KG1 (cell line): ENCODE results near the gene IRF4.

ENCODE experiments used
- DNase-seq: peaks from one replicate; lab custom pipeline; 2025; lab: John Stamatoyannopoulos, UW

IRF4 gene

DNA sequence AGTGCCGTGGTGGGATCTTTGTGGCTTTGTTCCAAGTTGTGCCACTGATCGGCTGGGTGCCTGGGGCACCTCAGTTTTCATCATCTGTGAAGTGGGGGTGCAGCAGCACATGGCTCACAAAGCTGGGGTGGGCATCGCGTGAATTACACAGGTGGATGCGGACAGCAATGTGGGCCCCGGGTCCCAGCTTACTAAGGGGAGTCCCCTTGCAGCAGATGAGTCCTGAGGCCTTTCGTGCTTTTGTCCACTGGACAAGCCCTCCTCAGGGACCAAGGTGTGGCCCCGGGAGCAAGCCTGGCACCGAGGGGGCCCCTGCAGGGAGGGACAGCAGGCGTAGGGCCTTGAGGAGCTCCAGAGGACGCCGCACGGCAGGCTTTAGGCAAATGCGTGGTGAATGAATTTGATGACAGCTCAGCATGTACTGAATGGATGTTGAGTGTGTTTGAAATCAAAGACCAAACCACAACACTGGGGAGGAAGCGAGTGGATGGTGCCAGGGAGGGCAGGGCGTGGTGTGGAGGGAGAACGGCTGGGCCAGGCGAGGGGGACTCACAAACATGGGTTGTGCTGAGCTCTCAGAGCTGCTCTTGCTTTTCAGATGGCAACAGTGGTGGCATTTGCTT is 53.2 kb downstream of the IRF4 start:
- no peak for DNase-seq

DNA sequence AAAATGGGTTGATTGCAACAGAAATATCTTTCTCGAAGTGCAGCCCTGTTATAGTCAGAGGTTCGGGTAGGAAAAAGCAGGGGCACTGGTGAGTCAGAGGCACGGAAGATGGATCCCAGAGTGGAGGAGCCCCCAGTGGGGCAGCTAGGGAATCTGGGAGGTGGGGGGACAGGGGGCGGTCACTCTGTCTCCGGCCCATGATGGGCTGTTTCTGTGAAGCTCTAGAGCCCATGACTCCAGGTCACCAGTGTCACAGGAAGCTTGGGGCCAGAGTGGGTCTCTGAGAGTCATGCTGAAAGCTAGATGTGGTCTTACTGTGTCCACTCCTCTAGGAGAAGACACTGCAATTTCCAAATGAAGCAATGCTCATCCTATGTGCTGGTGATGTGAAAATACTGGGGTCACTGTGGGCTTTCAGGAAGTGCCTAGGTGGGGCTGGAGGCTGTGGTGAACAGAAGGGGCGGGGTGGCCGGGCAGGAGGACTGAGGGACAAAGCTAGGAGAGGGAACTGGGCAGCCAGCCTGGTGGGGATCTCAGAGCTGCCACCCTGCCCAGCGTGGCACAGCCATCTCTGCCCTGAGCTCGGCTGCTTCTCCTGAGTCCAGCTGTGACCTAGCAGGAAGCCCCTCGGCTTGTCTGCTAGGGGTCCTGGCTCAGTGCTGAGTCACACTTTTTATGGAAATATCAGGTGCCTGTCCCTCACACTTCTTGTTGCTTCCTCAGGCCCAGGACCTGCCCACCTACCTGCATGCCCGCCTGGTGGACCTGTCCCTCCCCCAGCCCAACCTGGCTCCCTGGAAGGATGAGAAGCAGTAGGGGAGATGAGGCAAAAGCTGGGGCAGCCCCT is 54.2 kb downstream of the IRF4 start:
- no peak for DNase-seq

DNA sequence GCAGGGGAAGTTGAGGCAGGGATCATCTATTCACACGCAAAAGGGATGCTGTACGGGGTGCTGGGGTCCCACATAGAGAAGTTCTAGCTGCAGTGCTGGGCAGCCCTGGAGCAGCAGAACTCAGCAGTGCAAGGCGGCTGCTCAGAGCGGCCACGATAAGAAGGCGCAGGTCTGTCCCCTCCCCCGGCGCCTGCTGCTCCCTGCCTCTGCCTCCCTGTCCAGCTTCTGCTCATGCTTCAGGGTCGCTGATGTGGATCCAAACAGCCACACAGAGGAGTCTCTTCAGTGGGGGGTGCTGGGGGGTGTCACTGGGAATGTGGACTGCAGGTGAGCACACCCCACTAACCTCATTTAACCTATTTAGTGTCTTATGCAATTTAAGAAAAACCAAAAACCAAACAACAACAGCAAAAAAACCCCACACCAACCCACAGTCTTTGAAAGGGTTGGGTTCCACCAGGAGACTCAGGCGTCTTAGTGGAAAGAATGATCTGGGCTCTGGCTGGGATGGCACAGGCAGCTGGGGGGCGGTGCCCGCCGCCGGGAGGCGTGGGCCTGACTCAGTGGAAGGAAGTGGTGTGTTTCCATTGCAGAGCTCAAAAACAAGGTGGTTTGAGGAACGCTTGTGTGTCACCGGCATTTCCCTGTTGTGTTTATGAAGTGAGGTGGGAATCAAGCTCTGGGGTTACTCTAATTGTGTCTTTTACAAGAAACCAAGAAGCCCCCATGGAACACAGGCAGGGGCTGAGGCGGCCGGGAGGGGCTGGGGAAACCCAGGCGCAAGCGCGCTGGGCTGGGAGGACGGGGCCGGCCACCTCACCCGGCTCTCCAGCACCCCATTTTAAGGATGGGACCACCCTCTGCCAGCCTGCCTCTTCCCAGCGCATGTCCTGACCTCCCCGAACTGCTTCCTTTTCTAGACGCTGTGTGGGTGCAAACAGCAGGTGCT is 55.1 kb downstream of the IRF4 start:
- DNase-seq = no peak

GRCh38 chr6:447381-448165 is 56.0 kb downstream of the IRF4 start:
- no peak for DNase-seq

GRCh38 chr6:448296-449056 is 56.9 kb downstream of the IRF4 start:
- DNase-seq = no peak

- DNase-seq = no peak
Observed at GRCh38 chr6:449057-449430, 57.5 kb downstream of the IRF4 start.

- DNase-seq = no peak
Observed at GRCh38 chr6:449486-450419, 58.2 kb downstream of the IRF4 start.

DNA sequence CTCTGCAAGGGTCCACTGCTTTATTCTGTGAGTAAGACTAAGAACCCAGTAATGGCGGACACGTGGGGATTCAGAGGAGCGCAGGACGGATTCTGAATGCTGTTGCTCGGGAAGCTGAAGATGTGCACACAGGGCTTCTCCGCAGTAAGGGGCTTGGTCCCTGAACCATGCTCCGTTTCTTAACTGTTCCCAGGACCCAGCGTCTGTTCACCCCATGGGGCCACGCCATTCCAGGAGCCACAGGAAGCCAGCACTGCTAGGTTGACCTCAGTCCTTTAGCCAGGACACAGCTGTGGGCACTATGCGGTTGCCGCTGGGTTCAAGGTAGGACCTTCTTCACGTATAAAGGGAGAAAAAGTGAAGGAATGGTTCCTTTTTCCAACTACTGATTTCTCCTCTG is 59.8 kb downstream of the IRF4 start:
- DNase-seq = no peak

DNA sequence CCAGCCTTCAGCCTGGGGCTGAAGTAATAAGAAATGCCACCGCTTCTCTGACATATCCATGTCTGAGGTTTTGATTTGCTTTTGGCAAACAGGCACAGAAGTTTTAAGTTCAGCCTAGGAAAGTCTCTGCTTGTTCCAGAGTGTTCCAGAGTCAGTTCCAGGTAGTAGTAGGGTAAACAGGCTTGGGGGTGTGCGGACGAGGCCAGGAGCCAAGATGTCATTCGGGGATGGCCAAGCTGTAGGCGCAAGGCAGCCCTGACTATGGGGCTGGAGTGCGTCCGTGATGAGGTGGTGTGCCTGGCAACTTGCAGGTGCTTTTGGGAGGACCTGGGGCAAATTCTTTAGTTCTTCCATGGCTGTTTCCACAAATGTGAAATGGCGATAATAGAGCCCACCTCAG is 60.3 kb downstream of the IRF4 start:
- no peak for DNase-seq

- no peak for DNase-seq
Observed at GRCh38 chr6:452301-453067, 60.9 kb downstream of the IRF4 start.

DNA sequence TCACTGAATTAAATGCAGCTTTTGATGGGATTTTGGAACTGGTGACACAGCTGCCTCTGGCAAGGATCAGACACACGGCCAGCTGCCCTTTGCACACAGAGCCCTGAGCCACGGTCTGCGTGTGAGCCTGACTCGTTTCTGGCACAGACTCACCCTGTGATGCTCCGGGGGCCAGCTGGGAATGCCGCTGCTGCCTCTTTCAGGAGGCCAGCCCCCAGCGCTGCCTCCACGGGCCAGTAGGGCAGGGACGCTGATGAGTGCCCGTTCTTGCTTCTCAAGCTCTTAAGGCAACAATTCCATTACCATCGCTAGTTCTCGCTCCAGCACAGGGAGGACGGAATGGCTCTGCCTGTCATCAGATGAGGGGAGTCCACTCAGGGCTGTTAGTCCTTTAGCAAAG is 61.6 kb downstream of the IRF4 start:
- DNase-seq = no peak

GRCh38 chr6:454148-454991 is 62.8 kb downstream of the IRF4 start:
- no peak for DNase-seq

DNA sequence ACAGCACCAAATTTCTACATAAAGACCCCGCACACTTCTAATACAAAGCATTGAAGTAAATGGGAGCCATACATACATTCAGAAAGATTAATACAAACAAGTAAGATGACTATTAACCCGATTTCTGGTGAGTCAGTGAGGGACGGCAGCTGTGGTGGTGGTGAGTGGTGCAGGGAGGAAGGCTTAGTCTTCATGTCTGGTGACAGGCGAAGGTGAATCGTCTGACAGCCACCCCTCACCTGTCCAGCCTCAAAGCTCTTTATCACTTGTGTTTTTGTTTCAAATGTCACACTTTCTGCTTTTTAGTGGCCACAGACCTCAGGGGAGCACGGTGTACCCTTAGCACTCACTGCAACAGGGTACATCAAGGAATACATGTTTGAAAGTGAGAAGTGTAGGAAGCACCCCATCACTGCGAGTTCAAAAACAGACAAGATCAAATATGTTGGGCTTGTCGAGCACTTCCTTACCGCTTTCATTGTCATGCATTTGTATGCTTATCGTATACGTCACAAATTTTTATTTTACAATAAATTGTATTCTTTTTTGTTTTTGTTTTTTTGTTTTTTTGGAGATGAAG is 63.5 kb downstream of the IRF4 start:
- DNase-seq = no peak

GRCh38 chr6:455835-456234 is 64.3 kb downstream of the IRF4 start:
- no peak for DNase-seq

DNA sequence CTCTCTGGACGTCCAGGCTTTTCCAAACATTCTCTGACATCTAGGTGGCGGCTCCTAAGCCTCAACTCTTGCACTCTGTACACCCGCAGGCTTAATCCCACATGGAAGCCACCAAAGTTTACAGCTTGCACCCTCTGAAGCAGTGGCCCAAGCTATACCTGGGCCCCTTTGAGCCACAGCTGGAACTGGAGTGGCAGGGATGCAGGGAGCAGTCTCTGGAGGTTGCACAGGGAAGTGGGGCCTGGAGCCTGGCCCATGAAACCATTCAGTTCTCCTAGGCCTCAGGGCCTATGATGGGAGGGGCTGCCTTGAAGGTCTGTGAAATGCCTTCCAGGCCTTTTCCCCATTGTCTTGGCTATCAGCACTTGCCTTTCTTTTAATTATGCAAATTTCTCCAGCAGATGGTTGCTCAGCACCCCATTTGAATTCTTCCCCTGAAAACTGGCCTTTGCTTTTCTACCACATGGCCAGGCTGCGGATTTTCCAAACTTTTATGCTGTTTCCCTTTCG is 64.9 kb downstream of the IRF4 start:
- DNase-seq = no peak

DNA sequence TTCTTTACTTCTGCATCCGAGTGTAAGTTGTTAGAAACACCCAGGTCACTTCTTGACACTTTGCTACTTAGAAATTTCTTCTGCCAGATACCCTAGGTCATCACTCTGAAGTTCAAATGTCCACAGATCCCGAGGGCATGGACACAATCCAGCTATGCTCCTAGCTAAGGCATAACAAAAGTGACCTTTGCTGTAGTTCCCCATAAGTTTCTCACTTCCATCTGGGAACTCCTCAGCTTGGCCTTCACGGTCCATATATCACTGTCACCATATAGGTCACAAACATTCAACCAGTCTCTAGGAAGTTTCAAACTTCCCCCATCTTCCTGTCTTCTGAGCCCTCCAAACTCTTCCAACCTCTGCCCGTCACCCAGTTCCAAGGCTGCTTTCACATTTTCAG is 65.3 kb downstream of the IRF4 start:
- DNase-seq = no peak
